H1 (cell line): ENCODE measurements around the gene MAOA. TPM values are rescaled to one million over a fixed set of nuclear protein-coding genes. Genes with fewer than 3 reads are reported as not detected.

Experiments
- CTCF ChIA-PET: fragments of 300-600 bp; sonication (Branson Sonifier 250); formaldehyde crosslinking; loops from one replicate; lab custom pipeline; 2021; ENCODE audit not compliant: partially characterized antibody; lab: Charles Lee
- POLR2A ChIA-PET: fragments of 300-600 bp; sonication (Branson Sonifier 250); formaldehyde crosslinking; loops from one replicate; lab custom pipeline; 2021; ENCODE audit warnings: inconsistent platforms; ENCODE audit not compliant: partially characterized antibody; lab: Charles Lee
- DNase-seq, 2 experiments: peaks; one replicate each; pipeline versions ENCODE4 v3.0.0 to v3.0.0-alpha.2; 2010 to 2022; ENCODE audit warnings: low spot score in 2 of 2, low read depth in 1 of 2, mixed read lengths in 1 of 2
- FAIRE-seq: peaks from 2 replicates; lab custom pipeline; 2011; peaks lifted over from hg19 to GRCh38; lab: Jason Lieb, UNC
- H2AFZ ChIP-seq: 2 replicates; pipeline ENCODE4 v1.8.1; 2012; ENCODE audit warnings: low read length, inconsistent platforms
- H2AK5ac ChIP-seq: 2 replicates; pipeline ENCODE4 v1.6.1; 2013; ENCODE audit warnings: low read depth, low read length
- H2BK120ac ChIP-seq: replicated peaks from 2 replicates; pipeline ENCODE3; 2013; ENCODE audit warnings: low read depth, low read length, inconsistent platforms
- H2BK12ac ChIP-seq: 2 replicates; pipeline ENCODE4 v1.6.1; 2013; ENCODE audit warnings: low read depth, low read length
- H2BK15ac ChIP-seq: 2 replicates; pipeline ENCODE4 v1.6.1; 2013; ENCODE audit warnings: low read length
- H2BK20ac ChIP-seq: 2 replicates; pipeline ENCODE4 v1.6.1; 2013; ENCODE audit warnings: low read length
- H2BK5ac ChIP-seq: 2 replicates; pipeline ENCODE4 v1.6.1; 2013; ENCODE audit warnings: low read depth, low read length
- H3K14ac ChIP-seq: 2 replicates; pipeline ENCODE4 v1.6.1; 2013; ENCODE audit warnings: inconsistent platforms; ENCODE audit not compliant: insufficient read length
- H3K18ac ChIP-seq: 2 replicates; pipeline ENCODE4 v1.6.1; 2013; ENCODE audit warnings: low read length; ENCODE audit errors: extremely low read depth
- H3K23ac ChIP-seq: 2 replicates; pipeline ENCODE4 v1.6.1; 2013; ENCODE audit warnings: inconsistent platforms; ENCODE audit not compliant: insufficient read length
- H3K23me2 ChIP-seq: 2 replicates; pipeline ENCODE4 v1.6.1; 2013; ENCODE audit warnings: low read depth, low read length
- H3K27ac ChIP-seq: 2 replicates; pipeline ENCODE4 v1.6.1; 2011; ENCODE audit warnings: low read depth, low read length, inconsistent platforms
- H3K27me3 ChIP-seq, 4 experiments: replicated peaks in 1 of 4; 1 replicate in 1 of 4; 2 replicates in 3 of 4; pipeline versions ENCODE4 v1.6.1 to v1.8.1; 2011 to 2013; ENCODE audit warnings: low read length in 3 of 4, mild to moderate bottlenecking in 3 of 4, inconsistent platforms in 2 of 4, mixed read lengths in 2 of 4, moderate library complexity in 1 of 4; ENCODE audit not compliant: control insufficient read depth in 3 of 4, insufficient read depth in 3 of 4; ENCODE audit errors: extremely low read depth in 1 of 4
- H3K36me3 ChIP-seq, 4 experiments: 2 replicates each; pipeline versions ENCODE4 v1.6.1 to v1.8.1; 2011 to 2013; ENCODE audit warnings: mild to moderate bottlenecking in 4 of 4, low read length in 3 of 4, moderate library complexity in 2 of 4, control low read depth in 1 of 4, inconsistent platforms in 1 of 4; ENCODE audit not compliant: insufficient read depth in 4 of 4, control insufficient read depth in 2 of 4
- H3K4ac ChIP-seq: replicated peaks from 2 replicates; pipeline ENCODE3; 2013; ENCODE audit warnings: low read length, low read depth, mixed read lengths, inconsistent platforms; ENCODE audit not compliant: insufficient read length
- H3K4me1 ChIP-seq, 4 experiments: replicated peaks in 1 of 4; 1 replicate in 1 of 4; 2 replicates in 3 of 4; pipeline versions ENCODE4 v1.6.1 to v1.8.1; 2011 to 2013; ENCODE audit warnings: low read length in 3 of 4, inconsistent platforms in 2 of 4, mixed read lengths in 1 of 4; ENCODE audit not compliant: insufficient read depth in 4 of 4, control insufficient read depth in 3 of 4
- H3K4me2 ChIP-seq, 2 experiments: 2 replicates each; pipeline versions ENCODE4 v1.6.1 to v1.8.1; 2011 to 2013; ENCODE audit warnings: low read depth in 2 of 2, low read length in 2 of 2, control low read depth in 1 of 2, inconsistent platforms in 1 of 2, mild to moderate bottlenecking in 1 of 2; ENCODE audit not compliant: insufficient read depth in 1 of 2
- H3K4me3 ChIP-seq, 4 experiments: fragments of 200-600, 300-600 bp in 1 of 4; sonication (generic), shearing (Covaris generic), sonication (Bioruptor Twin) in 1 of 4; 2 replicates each; pipeline versions ENCODE4 v1.5.1 to v1.8.1; 2011 to 2016; ENCODE audit warnings: low read length in 4 of 4, low read depth in 3 of 4, control low read depth in 2 of 4, inconsistent platforms in 2 of 4, mild to moderate bottlenecking in 2 of 4, mixed read lengths in 1 of 4, moderate library complexity in 1 of 4; ENCODE audit not compliant: insufficient read depth in 2 of 4; ENCODE audit errors: extremely low read depth in 1 of 4
- H3K56ac ChIP-seq: replicated peaks from 2 replicates; pipeline ENCODE3; 2013; ENCODE audit warnings: low read depth, mild to moderate bottlenecking, mixed read lengths, low read length, inconsistent platforms; ENCODE audit not compliant: insufficient read length
- H3K79me1 ChIP-seq: 2 replicates; pipeline ENCODE4 v1.6.1; 2013; ENCODE audit warnings: low read depth, low read length, control low read depth
- H3K79me2 ChIP-seq, 2 experiments: 2 replicates each; pipeline versions ENCODE4 v1.6.1 to v1.8.1; 2012 to 2013; ENCODE audit warnings: low read length in 2 of 2, mild to moderate bottlenecking in 2 of 2, inconsistent platforms in 1 of 2; ENCODE audit not compliant: insufficient read depth in 2 of 2, control insufficient read depth in 1 of 2
- H3K9ac ChIP-seq, 4 experiments: replicated peaks in 1 of 4; 1 replicate in 1 of 4; 2 replicates in 3 of 4; pipeline versions ENCODE4 v1.6.1 to v1.8.1; 2011 to 2013; ENCODE audit warnings: low read depth in 3 of 4, low read length in 3 of 4, control low read depth in 2 of 4, mild to moderate bottlenecking in 2 of 4, moderate library complexity in 2 of 4, inconsistent platforms in 1 of 4; ENCODE audit errors: extremely low read depth in 1 of 4
- H3K9me3 ChIP-seq, 2 experiments: 2 replicates each; pipeline versions ENCODE4 v1.6.1 to v1.8.1; 2012 to 2013; ENCODE audit warnings: mild to moderate bottlenecking in 2 of 2, moderate library complexity in 2 of 2, control low read depth in 1 of 2, inconsistent platforms in 1 of 2, low read depth in 1 of 2, low read length in 1 of 2, mixed read lengths in 1 of 2; ENCODE audit not compliant: insufficient read depth in 2 of 2
- H4K20me1 ChIP-seq, 2 experiments: replicated peaks in 1 of 2; 2 replicates each; pipeline versions ENCODE3 to v1.8.1; 2011 to 2013; ENCODE audit warnings: inconsistent platforms in 2 of 2, low read length in 2 of 2, mild to moderate bottlenecking in 1 of 2; ENCODE audit not compliant: insufficient read depth in 2 of 2, control insufficient read depth in 1 of 2
- H4K5ac ChIP-seq: 2 replicates; pipeline ENCODE4 v1.6.1; 2013; ENCODE audit warnings: low read length, low read depth, mixed read lengths, inconsistent platforms; ENCODE audit not compliant: insufficient read length
- H4K8ac ChIP-seq: 2 replicates; pipeline ENCODE4 v1.8.0; 2013; ENCODE audit warnings: mild to moderate bottlenecking, moderate library complexity, low read length, inconsistent platforms; ENCODE audit not compliant: insufficient read depth; ENCODE audit errors: extremely low read depth
- H4K91ac ChIP-seq: replicated peaks from 2 replicates; pipeline ENCODE3; 2013; ENCODE audit warnings: low read length, mixed read lengths, inconsistent platforms; ENCODE audit not compliant: insufficient read length
- ASH2L ChIP-seq: fragments of 200-600, 300-600 bp; sonication (generic); IDR thresholded peaks from one replicate; pipeline ENCODE4 v1.7.1; 2017; ENCODE audit warnings: low read length
- CBX5 ChIP-seq: fragments of 300-800, 300-1000 bp; sonication (generic); IDR thresholded peaks from 2 replicates; pipeline ENCODE4 v1.7.1; 2016; ENCODE audit warnings: antibody characterized with exemption, low read length, low read depth
- CBX8 ChIP-seq: fragments of 300-800, 300-1000 bp; sonication (generic); IDR thresholded peaks from 2 replicates; pipeline ENCODE4 v1.7.1; 2016; ENCODE audit warnings: low read depth, low read length, borderline replicate concordance
- EGR1 ChIP-seq: IDR thresholded peaks from 2 replicates; pipeline ENCODE4 v1.6.1; 2011; ENCODE audit warnings: low read depth, low read length, borderline replicate concordance
- EZH2 ChIP-seq: fragments of 200-600 bp; sonication (generic); IDR thresholded peaks from 2 replicates; pipeline ENCODE4 v1.7.1; 2012; ENCODE audit warnings: low read depth, mild to moderate bottlenecking, moderate library complexity, low read length, inconsistent platforms; ENCODE audit not compliant: severe bottlenecking
- FOSL1 ChIP-seq: IDR thresholded peaks from 2 replicates; pipeline ENCODE4 v1.6.1; 2011; ENCODE audit warnings: mild to moderate bottlenecking, low read depth, low read length, moderate library complexity; ENCODE audit not compliant: insufficient read depth
- GABPA ChIP-seq: IDR thresholded peaks from 2 replicates; pipeline ENCODE4 v1.6.1; 2011; ENCODE audit warnings: mild to moderate bottlenecking, low read length, moderate library complexity, borderline replicate concordance; ENCODE audit not compliant: insufficient read depth
- JUN ChIP-seq: IDR thresholded peaks from 2 replicates; pipeline ENCODE4 v1.6.1; 2011; ENCODE audit warnings: low read depth, mild to moderate bottlenecking, improper control_type of control experiment, low read length
- RFX5 ChIP-seq: IDR thresholded peaks from 2 replicates; pipeline ENCODE4 v1.6.1; 2011; ENCODE audit warnings: low read depth, low read length, improper control_type of control experiment, borderline replicate concordance
- RNF2 ChIP-seq: fragments of 200-900, 300-1000 bp; sonication (generic); IDR thresholded peaks from 2 replicates; pipeline ENCODE4 v1.7.1; 2016; ENCODE audit warnings: borderline replicate concordance, low read depth, mild to moderate bottlenecking, antibody characterized with exemption, low read length; ENCODE audit not compliant: poor library complexity, severe bottlenecking; ENCODE audit errors: missing control alignments
- SIRT6 ChIP-seq: IDR thresholded peaks from one replicate; pipeline ENCODE4 v1.7.1; 2012; ENCODE audit warnings: low read length, inconsistent platforms
- TBP ChIP-seq: IDR thresholded peaks from 2 replicates; pipeline ENCODE4 v1.6.1; 2011; ENCODE audit warnings: low read depth, low read length, improper control_type of control experiment
- WGBS, 2 experiments: shearing (Covaris generic) in 1 of 2; methylation state at CpG; one replicate each; pipeline versions ENCODE4 v1.1.6 to v1.1.7; 2013 to 2015; ENCODE audit warnings: low lambda C conversion rate in 2 of 2, mixed read lengths in 2 of 2, inconsistent platforms in 1 of 2, low coverage in 1 of 2, missing lambda C conversion rate in 1 of 2; ENCODE audit not compliant: insufficient replicate concordance in 2 of 2, insufficient coverage in 1 of 2, insufficient read length in 1 of 2; ENCODE audit errors: extremely low coverage in 1 of 2, missing lambda C conversion rate in 1 of 2; 5-methylcytosine and 5-hydroxymethylcytosine counted together
- polyA plus RNA-seq, 7 experiments: library from polyadenylated mRNA; depleted of rRNA in 3 of 7; stranded (reverse) in 5 of 7; unstranded in 2 of 7; fragments of >200 nt in 5 of 7; fragments of 200-250 nt in 2 of 7; gene quantifications; 1 replicate in 5 of 7; 2 replicates in 1 of 7; 4 replicates in 1 of 7; pipeline versions ENCODE4 v1.2.1 to v1.2.3, GENCODE V29; 2011 to 2013; ENCODE audit warnings: missing spikeins in 2 of 7, mixed read lengths in 2 of 7
- total RNA-seq: library from RNA; stranded (reverse); fragmentation: NEBNext Ultra II Directional; extraction: Animal tissue kit (Norgen Biotek cat#: 25700); gene quantifications from 2 replicates; pipeline ENCODE4 v1.2.1, GENCODE V29; 2021

The MAOA gene
- total and polyA plus RNA-seq, 2 of the 8 experiments (the other 6 are each of a cell fraction or from before 2014, with no cell fraction given) = 2.6 to 8.2 TPM

DNA sequence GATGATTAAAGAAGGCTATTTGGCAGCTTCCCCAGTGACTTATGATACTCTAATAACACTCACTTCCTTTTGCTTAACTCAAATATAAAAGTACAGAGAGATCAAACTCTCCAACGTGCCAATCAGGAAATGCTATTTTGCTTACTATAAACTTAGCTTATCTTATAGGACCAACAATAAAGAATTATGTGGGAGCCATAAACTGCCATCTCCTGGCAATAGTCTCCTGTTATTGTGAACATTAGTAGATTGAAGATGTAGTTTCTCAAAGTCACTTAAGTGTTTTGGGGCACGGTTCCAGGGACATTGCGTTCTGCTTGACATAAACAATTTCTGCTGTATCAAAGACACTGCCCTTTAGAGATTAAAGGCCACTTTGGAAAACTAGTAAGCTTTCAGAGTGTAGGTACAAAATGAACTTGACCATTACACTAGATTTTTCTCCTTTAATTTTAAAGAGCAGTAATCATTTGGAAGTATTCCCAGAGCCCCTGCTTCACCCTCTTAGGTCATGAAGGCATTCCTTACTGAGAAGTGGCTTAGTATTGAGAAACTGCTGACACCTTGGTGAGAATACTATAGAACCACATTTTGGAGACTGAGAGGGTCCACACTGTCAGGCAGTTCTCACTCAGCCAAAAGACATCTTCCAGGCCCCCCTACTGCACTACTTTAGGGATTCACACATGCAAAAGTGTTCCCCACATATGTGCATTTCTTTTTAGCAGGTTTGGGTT, 51.9 kb downstream of the MAOA start:
- Histone ChIP-seq H4K20me1 (no peaks in the 10 kb centered on the region), H2AK5ac (no peak overlapping the region), H3K23ac (no peak overlapping the region), H3K4ac (no peak overlapping the region), H3K27me3 (no peaks in the 10 kb centered on the region), H3K18ac (no peak overlapping the region), H3K56ac (no peak overlapping the region), H2BK5ac (no peak overlapping the region), H4K5ac (no peak overlapping the region), H2BK120ac (no peak overlapping the region), H3K4me1 (no peaks in the 10 kb centered on the region), H2BK20ac (no peak overlapping the region), H4K91ac (no peak overlapping the region), H3K27ac (no peak overlapping the region), H3K14ac (no peak overlapping the region), H3K4me3 (no peak overlapping the region), H3K36me3 (no peaks in the 10 kb centered on the region), H3K4me2 (no peak overlapping the region), H2BK15ac (no peak overlapping the region), H3K79me2 (no peaks in the 10 kb centered on the region), H3K23me2 (no peaks in the 10 kb centered on the region), H4K8ac (no peak overlapping the region), H2BK12ac (no peak overlapping the region), H3K79me1 (no peaks in the 10 kb centered on the region), H3K9me3 (no peaks in the 10 kb centered on the region), H2AFZ (no peak overlapping the region), H3K9ac (no peak overlapping the region)
- ChIA-PET POLR2A (no interaction called here), CTCF (interaction anchor here (1.3 kb wide), 1 partner anchor 19 kb away, joined by 3 read pairs; no protein-coding TSS in a partner anchor)
- 90% methylated on average over 3 of the region's 3 CpGs; no CpG with 5 or more reads in 1 of the 2 experiments for WGBS, 2 experiments
- FAIRE-seq (no peak), DNase-seq (no peak)
- TF ChIP-seq SIRT6 = no peak
- TF ChIP-seq ASH2L = no peak
- TF ChIP-seq CBX8 = no peak
- no peak for TF ChIP-seq EZH2
- TF ChIP-seq RFX5 = no peak
- no peak for TF ChIP-seq RNF2
- no peak for TF ChIP-seq JUN
- no peak for TF ChIP-seq FOSL1
- TF ChIP-seq GABPA = no peak
- TF ChIP-seq TBP = no peak
- no peak for TF ChIP-seq EGR1
- no peak for TF ChIP-seq CBX5
